Karpas-422 (cell line): ENCODE data around the gene TEKT3. TPM values are rescaled to one million over a fixed set of nuclear protein-coding genes. Genes with fewer than 3 reads are reported as not detected.

ENCODE experiments used
- DNase-seq: peaks from one replicate; pipeline ENCODE4 v3.0.0-alpha.2; 2015
- H2AFZ ChIP-seq: fragments of 200-600 bp; sonication (generic); 2 replicates; pipeline ENCODE4 v1.6.1; 2014; ENCODE audit warnings: antibody characterized with exemption, low read length, mixed read lengths
- H3K27ac ChIP-seq: fragments of 200-600 bp; sonication (generic); 2 replicates; pipeline ENCODE4 v1.5.1; 2014; ENCODE audit warnings: mild to moderate bottlenecking, low read length, moderate library complexity
- H3K27me3 ChIP-seq: fragments of 200-600 bp; sonication (generic); 2 replicates; pipeline ENCODE4 v1.6.1; 2014; ENCODE audit warnings: low read length, mixed read lengths
- H3K36me3 ChIP-seq: fragments of 200-600 bp; sonication (generic); 2 replicates; pipeline ENCODE4 v1.6.1; 2014; ENCODE audit warnings: low read length, mixed read lengths; ENCODE audit not compliant: insufficient read depth
- H3K4me1 ChIP-seq: fragments of 200-600 bp; sonication (generic); 2 replicates; pipeline ENCODE4 v1.6.1; 2014; ENCODE audit warnings: mild to moderate bottlenecking, low read length, mixed read lengths
- H3K4me2 ChIP-seq: fragments of 200-600 bp; sonication (generic); 2 replicates; pipeline ENCODE4 v1.6.1; 2014; ENCODE audit warnings: low read length, low read depth, mild to moderate bottlenecking; ENCODE audit not compliant: poor library complexity, severe bottlenecking
- H3K4me3 ChIP-seq: fragments of 200-600 bp; sonication (generic); 2 replicates; pipeline ENCODE4 v1.5.1; 2014; ENCODE audit warnings: mild to moderate bottlenecking, antibody characterized with exemption, low read length, mixed read lengths
- H3K79me2 ChIP-seq: fragments of 200-600 bp; sonication (generic); 2 replicates; pipeline ENCODE4 v1.6.1; 2014; ENCODE audit warnings: mild to moderate bottlenecking, low read length, mixed read lengths
- H3K9ac ChIP-seq: fragments of 200-600 bp; sonication (generic); 2 replicates; pipeline ENCODE4 v1.6.0; 2014; ENCODE audit warnings: low read length
- H3K9me2 ChIP-seq: fragments of 200-600 bp; sonication (generic), shearing (Covaris generic); replicated peaks from 2 replicates; pipeline ENCODE4 v1.6.0; 2014; ENCODE audit warnings: mild to moderate bottlenecking, low read length, moderate library complexity; ENCODE audit not compliant: insufficient read depth
- H3K9me3 ChIP-seq: fragments of 300-700, 200-600 bp; sonication (generic); 2 replicates; pipeline ENCODE4 v1.6.1; 2014; ENCODE audit warnings: low read length, mixed read lengths
- H4K20me1 ChIP-seq: fragments of 200-600 bp; sonication (generic); 2 replicates; pipeline ENCODE4 v1.6.1; 2014; ENCODE audit warnings: mild to moderate bottlenecking, antibody characterized with exemption, low read length, low read depth; ENCODE audit not compliant: insufficient read depth
- small RNA-seq: library from RNA; depleted of rRNA; stranded (forward); fragments of <200 nt; gene quantifications from one replicate; pipeline ENCODE3, GENCODE V24; 2014
- total RNA-seq: library from RNA; depleted of rRNA; stranded (reverse); fragments of >200 nt; shearing (Covaris generic); gene quantifications from 2 replicates; pipeline ENCODE4 v1.2.3, GENCODE V29; 2014; ENCODE audit warnings: low replicate concordance; rRNA removed

TEKT3 gene
- total RNA-seq, 1 experiment from 2014 or later = not detected

DNA sequence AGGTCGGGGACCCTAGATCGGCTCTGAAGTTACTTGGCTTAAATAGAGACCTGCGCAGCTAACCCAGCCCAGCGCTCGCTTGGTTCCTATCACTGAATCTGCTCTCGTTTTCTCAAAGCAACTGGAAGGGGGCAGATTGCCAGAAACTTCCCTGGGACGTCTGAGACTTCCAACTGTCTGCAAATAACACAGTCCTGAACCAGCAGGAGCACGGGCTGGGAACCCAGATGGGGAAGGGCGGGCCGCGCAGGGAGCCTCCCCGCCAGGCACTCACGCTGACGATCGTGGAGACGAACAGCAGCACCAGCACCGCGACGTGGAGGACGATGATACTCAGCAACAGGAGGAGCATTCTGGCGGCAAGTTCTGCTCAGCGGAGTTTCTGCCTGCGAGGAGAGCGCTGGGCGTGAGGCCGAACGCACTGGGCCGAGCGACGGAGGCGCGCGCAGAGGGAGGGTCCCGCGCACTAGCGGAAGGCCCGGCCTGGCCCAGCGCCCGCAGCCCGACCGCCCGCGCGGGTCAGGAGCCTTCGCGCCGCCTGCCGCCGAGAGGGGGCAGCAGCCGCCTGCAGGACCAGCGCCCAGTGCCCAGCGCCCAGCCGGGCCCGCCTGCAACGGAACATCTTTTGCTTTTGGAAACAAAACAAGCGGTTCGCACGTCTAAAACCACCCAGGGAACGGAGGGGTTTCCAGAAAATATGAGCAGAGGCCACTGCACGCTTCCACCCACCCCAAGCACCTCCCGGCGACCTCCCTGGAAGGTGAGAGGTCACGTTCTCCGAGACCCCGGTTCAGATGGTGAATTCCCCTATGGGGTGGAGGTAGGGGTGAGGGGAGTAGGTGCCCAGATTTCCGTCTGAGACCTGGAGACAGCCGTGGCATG, 80.8 kb downstream of the TEKT3 start:
- Histone ChIP-seq H3K9me2 (no peaks in the 10 kb centered on the region), H3K9ac (no peak overlapping the region), H4K20me1 (no peaks in the 10 kb centered on the region), H3K79me2 (no peaks in the 10 kb centered on the region), H3K4me2 (no peak overlapping the region), H3K9me3 (no peaks in the 10 kb centered on the region), H3K36me3 (no peaks in the 10 kb centered on the region), H3K27ac (no peak overlapping the region), H3K4me1 (0 out of 2 replicates have a peak, but pooled peaks cover 2% of the 10 kb centered on the region), H3K4me3 (no peak overlapping the region), H2AFZ (no peak overlapping the region), H3K27me3 (no peaks in the 10 kb centered on the region)
- DNase-seq = no peak

DNA sequence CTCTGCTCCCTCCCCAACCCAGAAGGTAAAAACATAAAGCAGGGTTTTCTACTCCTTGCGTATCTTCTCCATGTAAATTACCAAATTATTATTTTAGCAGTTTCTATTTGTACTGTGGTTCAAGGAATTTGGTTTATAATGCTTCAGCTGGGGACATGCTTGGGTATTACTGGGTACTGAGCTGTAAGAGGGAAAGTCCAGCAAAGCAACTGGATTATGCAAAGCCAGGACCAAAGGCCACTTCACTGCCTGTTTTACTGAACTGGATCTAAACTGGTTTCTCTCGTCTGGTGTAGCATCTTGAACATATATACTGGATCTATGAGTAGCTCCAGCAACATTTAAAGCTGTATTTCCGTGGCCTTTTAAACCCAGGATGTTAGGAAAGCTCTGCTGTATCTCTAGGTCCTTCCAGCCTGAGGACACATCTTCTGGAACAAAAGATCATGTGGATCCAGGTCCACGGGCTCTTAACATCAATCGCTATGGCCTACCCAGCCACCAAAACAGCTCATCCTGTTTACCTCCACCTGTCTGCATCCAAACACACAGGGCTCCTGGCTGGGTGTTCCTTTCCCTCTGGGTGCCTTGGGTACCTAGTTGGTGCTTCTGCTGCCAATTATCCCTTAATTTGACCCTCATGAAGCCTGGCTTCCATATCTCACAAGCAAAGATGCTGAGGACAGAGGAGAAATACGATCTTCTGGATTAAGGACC, 83.4 kb downstream of the TEKT3 start:
- Histone ChIP-seq H3K36me3 (no peaks in the 10 kb centered on the region), H2AFZ (no peak overlapping the region), H3K27me3 (no peaks in the 10 kb centered on the region), H3K4me2 (no peak overlapping the region), H3K9ac (no peak overlapping the region), H3K4me1 (0 out of 2 replicates have a peak, but pooled peaks cover 2% of the 10 kb centered on the region), H3K79me2 (no peaks in the 10 kb centered on the region), H4K20me1 (no peaks in the 10 kb centered on the region), H3K9me3 (no peaks in the 10 kb centered on the region), H3K27ac (no peak overlapping the region), H3K4me3 (no peak overlapping the region), H3K9me2 (no peaks in the 10 kb centered on the region)
- no peak for DNase-seq

DNA sequence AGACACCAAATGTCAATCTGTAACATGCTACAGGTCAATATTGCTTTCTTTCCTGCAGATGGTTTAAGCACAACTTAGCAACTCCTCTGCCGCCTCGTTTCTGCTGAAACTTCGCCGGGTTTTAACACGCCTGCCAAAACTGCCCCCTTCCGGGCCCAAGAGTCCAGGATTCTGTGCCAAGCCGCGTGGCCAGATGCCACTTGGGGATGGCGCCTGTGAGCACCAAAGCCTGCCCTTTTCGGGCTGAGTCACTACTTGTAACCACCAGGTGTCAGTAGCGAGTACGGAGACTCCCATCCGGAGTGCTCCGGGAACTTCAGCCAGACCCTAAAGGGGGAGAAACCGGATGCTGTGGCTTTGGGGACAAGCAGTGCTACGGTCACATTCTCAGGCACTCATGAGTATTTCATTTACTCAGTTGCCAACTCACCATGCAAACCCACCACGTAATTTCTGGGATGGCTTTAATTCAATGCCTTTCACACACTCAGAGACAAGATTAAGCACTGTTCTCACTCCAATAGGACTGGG, 84.1 kb downstream of the TEKT3 start:
- Histone ChIP-seq H3K27ac (no peak overlapping the region), H3K9me3 (no peaks in the 10 kb centered on the region), H3K4me3 (no peak overlapping the region), H3K79me2 (no peaks in the 10 kb centered on the region), H3K4me2 (no peak overlapping the region), H2AFZ (no peak overlapping the region), H3K9ac (no peak overlapping the region), H3K36me3 (no peaks in the 10 kb centered on the region), H3K27me3 (no peaks in the 10 kb centered on the region), H4K20me1 (no peaks in the 10 kb centered on the region), H3K9me2 (no peaks in the 10 kb centered on the region), H3K4me1 (0 out of 2 replicates have a peak, but pooled peaks cover 2% of the 10 kb centered on the region)
- DNase-seq = peak; percentile 88

DNA sequence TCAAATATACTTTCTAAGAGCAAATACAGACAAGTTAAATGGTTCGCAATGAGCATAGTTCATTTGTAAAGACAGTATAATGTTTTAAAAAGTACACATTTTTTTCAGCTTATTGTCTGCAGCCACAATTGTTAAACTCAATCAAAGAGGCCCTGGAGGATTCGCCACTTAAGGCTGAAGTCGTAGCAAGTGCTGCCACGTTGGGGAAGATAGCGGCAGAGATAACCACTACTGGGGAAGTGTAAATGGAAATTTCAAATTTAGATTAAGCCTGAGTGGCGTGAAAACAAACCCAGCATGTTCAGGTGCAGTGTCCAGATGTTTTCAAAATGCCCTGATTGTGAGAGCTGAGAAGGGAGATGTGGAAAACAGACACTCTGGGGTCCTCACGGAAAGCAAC, 84.7 kb downstream of the TEKT3 start:
- Histone ChIP-seq H3K9ac (no peak overlapping the region), H3K79me2 (no peaks in the 10 kb centered on the region), H4K20me1 (no peaks in the 10 kb centered on the region), H3K9me3 (no peaks in the 10 kb centered on the region), H2AFZ (no peak overlapping the region), H3K4me2 (no peak overlapping the region), H3K27me3 (no peaks in the 10 kb centered on the region), H3K4me1 (0 out of 2 replicates have a peak, but pooled peaks cover 2% of the 10 kb centered on the region), H3K27ac (no peak overlapping the region), H3K36me3 (no peaks in the 10 kb centered on the region), H3K9me2 (no peaks in the 10 kb centered on the region), H3K4me3 (no peak overlapping the region)
- no peak for DNase-seq

DNA sequence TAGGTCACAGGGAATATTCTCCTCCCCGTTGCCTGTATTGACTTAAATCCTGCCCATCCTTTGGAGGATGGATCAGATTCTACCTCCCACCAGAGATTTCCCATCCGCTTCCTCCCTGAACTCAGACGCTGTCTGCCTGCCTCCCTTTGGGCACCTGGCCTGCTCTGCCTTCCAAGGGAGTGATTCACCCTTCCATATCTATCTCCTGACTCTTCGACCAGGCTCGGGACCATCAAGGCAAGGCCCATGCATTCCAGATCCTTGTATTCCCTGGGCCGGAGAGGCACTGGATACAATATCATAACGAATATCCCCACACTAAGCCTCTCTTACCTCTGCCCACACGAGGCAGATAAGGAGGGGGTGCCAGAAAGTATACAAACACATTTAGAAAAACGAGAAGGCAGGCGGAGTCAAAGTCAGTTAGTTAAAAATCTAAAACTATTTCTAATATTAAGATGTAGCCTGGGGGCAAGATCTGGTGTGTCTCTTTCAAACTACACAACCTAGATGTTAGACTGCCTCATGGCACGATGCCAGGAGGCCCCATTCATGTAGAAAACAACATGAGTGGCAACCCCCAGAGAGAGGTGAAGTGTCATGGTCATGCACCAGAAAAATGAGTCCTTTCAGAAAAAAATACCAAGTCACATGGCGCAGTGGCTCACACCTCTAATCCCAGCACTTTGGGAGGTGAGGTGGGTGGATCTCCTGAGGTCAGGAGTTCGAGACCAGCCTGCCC, 85.5 kb downstream of the TEKT3 start:
- Histone ChIP-seq H3K27me3 (no peaks in the 10 kb centered on the region), H4K20me1 (no peaks in the 10 kb centered on the region), H3K79me2 (no peaks in the 10 kb centered on the region), H3K4me1 (0 out of 2 replicates have a peak, but pooled peaks cover 2% of the 10 kb centered on the region), H3K9me2 (no peaks in the 10 kb centered on the region), H3K4me3 (no peak overlapping the region), H3K4me2 (no peak overlapping the region), H3K9ac (no peak overlapping the region), H3K9me3 (no peaks in the 10 kb centered on the region), H3K36me3 (no peaks in the 10 kb centered on the region), H2AFZ (no peak overlapping the region), H3K27ac (no peak overlapping the region)
- no peak for DNase-seq

Small RNAs within 50 kb of the gene (small RNA-seq; reads per million reads assigned to genes)
- gene RNU6-799P = not detected

Other genes starting within 250 kb of the TEKT3 start
- gene PMP22, start 76.3 kb downstream of the TEKT3 start, total RNA-seq = not detected in 2 replicates
- gene CDRT4, start 126.0 kb upstream of the TEKT3 start, total RNA-seq = 11.7 and 13.6 TPM in 2 replicates
- gene TVP23C, start 221.9 kb upstream of the TEKT3 start, total RNA-seq = 13.7 and 13.8 TPM in 2 replicates